ENCODE measurements around the gene HID1.

The HID1 gene

DNA sequence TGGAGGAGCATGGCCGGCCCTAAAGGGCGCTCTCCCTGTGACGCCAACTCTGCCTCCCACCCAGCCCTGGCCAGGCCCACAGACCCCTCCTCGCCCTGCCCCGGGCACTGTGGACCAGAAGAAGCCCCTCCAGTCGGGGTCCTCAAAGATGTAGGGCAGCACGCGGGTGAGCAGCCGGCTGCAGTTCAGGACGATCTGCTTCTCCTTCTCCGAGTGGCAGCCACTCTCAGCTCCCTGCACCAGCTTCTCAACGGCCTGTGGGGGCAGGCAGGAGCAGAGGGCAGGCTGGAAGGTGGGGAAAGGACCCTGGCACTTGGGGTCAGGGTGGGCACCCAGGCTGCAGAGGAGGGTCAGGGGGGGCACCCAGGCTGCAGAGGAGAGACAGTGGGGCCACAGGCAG, 8.9 kb downstream of the HID1 start:
- TF ChIP-seq PPARA (CRISPR knock-in tag; IDR thresholded peaks at IDR 0.05; ENCODE audit: borderline replicate concordance), result no peak
- TF ChIP-seq, protein P1, sequence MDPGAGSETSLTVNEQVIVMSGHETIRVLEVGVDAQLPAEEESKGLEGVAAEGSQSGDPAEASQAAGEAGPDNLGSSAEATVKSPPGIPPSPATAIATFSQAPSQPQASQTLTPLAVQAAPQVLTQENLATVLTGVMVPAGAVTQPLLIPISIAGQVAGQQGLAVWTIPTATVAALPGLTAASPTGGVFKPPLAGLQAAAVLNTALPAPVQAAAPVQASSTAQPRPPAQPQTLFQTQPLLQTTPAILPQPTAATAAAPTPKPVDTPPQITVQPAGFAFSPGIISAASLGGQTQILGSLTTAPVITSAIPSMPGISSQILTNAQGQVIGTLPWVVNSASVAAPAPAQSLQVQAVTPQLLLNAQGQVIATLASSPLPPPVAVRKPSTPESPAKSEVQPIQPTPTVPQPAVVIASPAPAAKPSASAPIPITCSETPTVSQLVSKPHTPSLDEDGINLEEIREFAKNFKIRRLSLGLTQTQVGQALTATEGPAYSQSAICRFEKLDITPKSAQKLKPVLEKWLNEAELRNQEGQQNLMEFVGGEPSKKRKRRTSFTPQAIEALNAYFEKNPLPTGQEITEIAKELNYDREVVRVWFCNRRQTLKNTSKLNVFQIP (CRISPR knock-in tag; IDR thresholded peaks at IDR 0.05; ENCODE audit: borderline replicate concordance, low read depth), result no peak
- TF ChIP-seq, protein P2, sequence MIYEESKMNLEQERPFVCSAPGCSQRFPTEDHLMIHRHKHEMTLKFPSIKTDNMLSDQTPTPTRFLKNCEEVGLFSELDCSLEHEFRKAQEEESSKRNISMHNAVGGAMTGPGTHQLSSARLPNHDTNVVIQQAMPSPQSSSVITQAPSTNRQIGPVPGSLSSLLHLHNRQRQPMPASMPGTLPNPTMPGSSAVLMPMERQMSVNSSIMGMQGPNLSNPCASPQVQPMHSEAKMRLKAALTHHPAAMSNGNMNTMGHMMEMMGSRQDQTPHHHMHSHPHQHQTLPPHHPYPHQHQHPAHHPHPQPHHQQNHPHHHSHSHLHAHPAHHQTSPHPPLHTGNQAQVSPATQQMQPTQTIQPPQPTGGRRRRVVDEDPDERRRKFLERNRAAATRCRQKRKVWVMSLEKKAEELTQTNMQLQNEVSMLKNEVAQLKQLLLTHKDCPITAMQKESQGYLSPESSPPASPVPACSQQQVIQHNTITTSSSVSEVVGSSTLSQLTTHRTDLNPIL (CRISPR knock-in tag; IDR thresholded peaks at IDR 0.05; ENCODE audit: low read depth), result no peak
- TF ChIP-seq SNAI2 (CRISPR knock-in tag; IDR thresholded peaks at IDR 0.05), result no peak
- TF ChIP-seq TOX (CRISPR knock-in tag; IDR thresholded peaks at IDR 0.05; ENCODE audit: borderline replicate concordance), result no peak
- no peak for TF ChIP-seq CSDC2 (CRISPR knock-in tag; IDR thresholded peaks at IDR 0.05)
- TF ChIP-seq ZFP30 (CRISPR knock-in tag; IDR thresholded peaks at IDR 0.05), result no peak
- TF ChIP-seq ARNTL (CRISPR knock-in tag; IDR thresholded peaks at IDR 0.05; ENCODE audit: borderline replicate concordance, low read depth), result no peak
- no peak for TF ChIP-seq TCF4 (CRISPR knock-in tag; IDR thresholded peaks at IDR 0.05; ENCODE audit: borderline replicate concordance)
- no peak for TF ChIP-seq RARB (CRISPR knock-in tag; IDR thresholded peaks at IDR 0.05)
- TF ChIP-seq GLIS3 (CRISPR knock-in tag; IDR thresholded peaks at IDR 0.05), result no peak
- no peak for TF ChIP-seq OSR1 (CRISPR knock-in tag; IDR thresholded peaks at IDR 0.05)
- TF ChIP-seq ZNF8 (CRISPR knock-in tag; IDR thresholded peaks at IDR 0.05), result no peak
- TF ChIP-seq, protein P3, sequence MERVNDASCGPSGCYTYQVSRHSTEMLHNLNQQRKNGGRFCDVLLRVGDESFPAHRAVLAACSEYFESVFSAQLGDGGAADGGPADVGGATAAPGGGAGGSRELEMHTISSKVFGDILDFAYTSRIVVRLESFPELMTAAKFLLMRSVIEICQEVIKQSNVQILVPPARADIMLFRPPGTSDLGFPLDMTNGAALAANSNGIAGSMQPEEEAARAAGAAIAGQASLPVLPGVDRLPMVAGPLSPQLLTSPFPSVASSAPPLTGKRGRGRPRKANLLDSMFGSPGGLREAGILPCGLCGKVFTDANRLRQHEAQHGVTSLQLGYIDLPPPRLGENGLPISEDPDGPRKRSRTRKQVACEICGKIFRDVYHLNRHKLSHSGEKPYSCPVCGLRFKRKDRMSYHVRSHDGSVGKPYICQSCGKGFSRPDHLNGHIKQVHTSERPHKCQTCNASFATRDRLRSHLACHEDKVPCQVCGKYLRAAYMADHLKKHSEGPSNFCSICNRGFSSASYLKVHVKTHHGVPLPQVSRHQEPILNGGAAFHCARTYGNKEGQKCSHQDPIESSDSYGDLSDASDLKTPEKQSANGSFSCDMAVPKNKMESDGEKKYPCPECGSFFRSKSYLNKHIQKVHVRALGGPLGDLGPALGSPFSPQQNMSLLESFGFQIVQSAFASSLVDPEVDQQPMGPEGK (CRISPR knock-in tag; IDR thresholded peaks at IDR 0.05; ENCODE audit: borderline replicate concordance), result no peak
- no peak for TF ChIP-seq ZFP3 (CRISPR knock-in tag; IDR thresholded peaks at IDR 0.05)
- ATAC-seq, result no peak

DNA sequence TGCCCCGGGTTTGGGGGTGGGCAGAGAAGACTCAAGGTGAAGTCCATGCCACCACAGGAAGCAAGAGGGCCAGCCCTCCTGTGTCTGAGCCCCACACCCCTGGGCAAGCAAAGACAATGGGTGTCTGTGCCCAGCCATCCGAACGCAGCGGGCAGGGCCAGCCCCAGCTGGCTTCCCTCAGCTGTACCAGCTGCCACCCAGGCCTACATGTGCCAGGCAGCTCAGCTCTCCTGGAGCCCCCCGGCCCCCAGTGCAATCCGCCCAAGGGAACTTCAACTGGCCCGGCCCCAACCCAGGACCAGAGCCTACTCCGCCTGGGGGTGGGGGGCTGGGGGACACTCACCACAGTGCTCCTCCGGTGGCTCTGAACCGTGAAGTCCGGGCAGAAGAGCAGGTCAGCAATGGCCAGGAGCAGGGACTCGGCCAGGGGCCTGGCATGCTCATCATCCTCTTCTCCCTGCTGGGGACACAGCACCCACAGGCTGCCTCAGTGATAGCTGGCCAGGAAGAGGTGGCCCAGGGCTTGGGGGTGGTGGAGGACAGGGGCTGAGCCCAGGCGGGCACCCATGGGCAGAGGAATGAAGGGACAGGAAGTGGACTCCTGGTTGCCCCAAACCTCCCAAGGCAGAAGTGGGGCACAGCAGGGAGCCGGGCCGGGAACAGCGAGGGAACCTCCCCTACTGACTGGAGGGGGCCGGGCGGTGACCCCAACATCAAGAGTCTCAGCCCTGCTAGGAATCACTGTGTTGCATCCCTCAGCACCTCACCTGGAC, 9.8 kb downstream of the HID1 start:
- TF ChIP-seq OSR1 (CRISPR knock-in tag; IDR thresholded peaks at IDR 0.05), result no peak
- TF ChIP-seq, protein P2 (CRISPR knock-in tag; IDR thresholded peaks at IDR 0.05; ENCODE audit: low read depth), result no peak
- no peak for TF ChIP-seq ARNTL (CRISPR knock-in tag; IDR thresholded peaks at IDR 0.05; ENCODE audit: borderline replicate concordance, low read depth)
- TF ChIP-seq ZC3H10 (CRISPR knock-in tag; IDR thresholded peaks at IDR 0.05), result no peak
- ATAC-seq, result no peak

DNA sequence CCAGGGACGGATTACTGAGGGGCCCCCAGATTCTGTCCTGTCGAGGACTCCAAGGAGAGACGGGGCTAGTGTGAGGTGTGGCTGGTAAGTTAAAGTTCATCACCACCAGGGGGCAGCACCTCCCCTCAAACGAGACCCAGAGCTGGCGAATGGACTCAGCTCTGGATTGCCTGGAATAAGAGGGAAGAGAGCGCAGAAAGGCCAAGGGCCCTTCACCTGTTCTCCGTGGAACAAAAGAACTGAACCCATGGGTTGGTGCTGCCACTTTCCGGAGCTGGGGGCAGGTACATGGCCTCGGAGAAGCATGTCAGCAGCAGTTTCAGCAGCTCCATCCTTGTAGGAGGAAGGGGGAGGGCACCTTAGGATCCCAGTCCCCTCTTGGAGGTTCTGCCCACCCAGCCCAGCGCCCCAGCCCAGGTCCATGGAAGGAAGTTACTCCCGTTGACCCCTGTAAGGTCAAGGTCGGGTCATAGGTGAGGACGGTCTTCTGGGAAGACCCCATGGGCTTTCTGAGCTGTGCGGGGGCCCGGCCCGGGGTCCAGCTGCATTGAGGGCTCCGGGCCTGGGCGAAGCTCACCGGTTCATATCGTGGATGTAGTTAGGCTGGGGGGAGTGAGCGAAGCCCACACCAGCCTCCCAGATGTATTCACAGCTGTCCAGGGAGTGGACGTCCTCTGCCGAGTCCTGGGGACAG, 10.8 kb downstream of the HID1 start:
- peak; percentile 92 for ATAC-seq
- TF ChIP-seq SNAI2 (CRISPR knock-in tag; IDR thresholded peaks at IDR 0.05), result no peak
- TF ChIP-seq, protein P4, sequence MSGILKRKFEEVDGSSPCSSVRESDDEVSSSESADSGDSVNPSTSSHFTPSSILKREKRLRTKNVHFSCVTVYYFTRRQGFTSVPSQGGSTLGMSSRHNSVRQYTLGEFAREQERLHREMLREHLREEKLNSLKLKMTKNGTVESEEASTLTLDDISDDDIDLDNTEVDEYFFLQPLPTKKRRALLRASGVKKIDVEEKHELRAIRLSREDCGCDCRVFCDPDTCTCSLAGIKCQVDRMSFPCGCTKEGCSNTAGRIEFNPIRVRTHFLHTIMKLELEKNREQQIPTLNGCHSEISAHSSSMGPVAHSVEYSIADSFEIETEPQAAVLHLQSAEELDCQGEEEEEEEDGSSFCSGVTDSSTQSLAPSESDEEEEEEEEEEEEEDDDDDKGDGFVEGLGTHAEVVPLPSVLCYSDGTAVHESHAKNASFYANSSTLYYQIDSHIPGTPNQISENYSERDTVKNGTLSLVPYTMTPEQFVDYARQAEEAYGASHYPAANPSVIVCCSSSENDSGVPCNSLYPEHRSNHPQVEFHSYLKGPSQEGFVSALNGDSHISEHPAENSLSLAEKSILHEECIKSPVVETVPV (CRISPR knock-in tag; IDR thresholded peaks at IDR 0.05), result no peak
- TF ChIP-seq, protein P1 (CRISPR knock-in tag; IDR thresholded peaks at IDR 0.05; ENCODE audit: borderline replicate concordance, low read depth), result no peak
- no peak for TF ChIP-seq ESRRG (CRISPR knock-in tag; IDR thresholded peaks at IDR 0.05)
- no peak for TF ChIP-seq CSDC2 (CRISPR knock-in tag; IDR thresholded peaks at IDR 0.05)
- no peak for TF ChIP-seq TCF4 (CRISPR knock-in tag; IDR thresholded peaks at IDR 0.05; ENCODE audit: borderline replicate concordance)
- TF ChIP-seq ZC3H10 (CRISPR knock-in tag; IDR thresholded peaks at IDR 0.05), result no peak
- TF ChIP-seq, protein P5, sequence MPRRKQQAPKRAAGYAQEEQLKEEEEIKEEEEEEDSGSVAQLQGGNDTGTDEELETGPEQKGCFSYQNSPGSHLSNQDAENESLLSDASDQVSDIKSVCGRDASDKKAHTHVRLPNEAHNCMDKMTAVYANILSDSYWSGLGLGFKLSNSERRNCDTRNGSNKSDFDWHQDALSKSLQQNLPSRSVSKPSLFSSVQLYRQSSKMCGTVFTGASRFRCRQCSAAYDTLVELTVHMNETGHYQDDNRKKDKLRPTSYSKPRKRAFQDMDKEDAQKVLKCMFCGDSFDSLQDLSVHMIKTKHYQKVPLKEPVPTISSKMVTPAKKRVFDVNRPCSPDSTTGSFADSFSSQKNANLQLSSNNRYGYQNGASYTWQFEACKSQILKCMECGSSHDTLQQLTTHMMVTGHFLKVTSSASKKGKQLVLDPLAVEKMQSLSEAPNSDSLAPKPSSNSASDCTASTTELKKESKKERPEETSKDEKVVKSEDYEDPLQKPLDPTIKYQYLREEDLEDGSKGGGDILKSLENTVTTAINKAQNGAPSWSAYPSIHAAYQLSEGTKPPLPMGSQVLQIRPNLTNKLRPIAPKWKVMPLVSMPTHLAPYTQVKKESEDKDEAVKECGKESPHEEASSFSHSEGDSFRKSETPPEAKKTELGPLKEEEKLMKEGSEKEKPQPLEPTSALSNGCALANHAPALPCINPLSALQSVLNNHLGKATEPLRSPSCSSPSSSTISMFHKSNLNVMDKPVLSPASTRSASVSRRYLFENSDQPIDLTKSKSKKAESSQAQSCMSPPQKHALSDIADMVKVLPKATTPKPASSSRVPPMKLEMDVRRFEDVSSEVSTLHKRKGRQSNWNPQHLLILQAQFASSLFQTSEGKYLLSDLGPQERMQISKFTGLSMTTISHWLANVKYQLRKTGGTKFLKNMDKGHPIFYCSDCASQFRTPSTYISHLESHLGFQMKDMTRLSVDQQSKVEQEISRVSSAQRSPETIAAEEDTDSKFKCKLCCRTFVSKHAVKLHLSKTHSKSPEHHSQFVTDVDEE (CRISPR knock-in tag; IDR thresholded peaks at IDR 0.05), result no peak
- TF ChIP-seq ZFP3 (CRISPR knock-in tag; IDR thresholded peaks at IDR 0.05), result no peak
- TF ChIP-seq ARNTL (CRISPR knock-in tag; IDR thresholded peaks at IDR 0.05; ENCODE audit: borderline replicate concordance, low read depth), result no peak
- TF ChIP-seq ZNF565 (CRISPR knock-in tag; conservative IDR thresholded peaks at IDR 0.05; ENCODE audit: low read depth), result no peak
- TF ChIP-seq, protein P3 (CRISPR knock-in tag; IDR thresholded peaks at IDR 0.05; ENCODE audit: borderline replicate concordance), result no peak

All from SK-N-SH treated with all-trans-retinoic acid at 6 μM for 48 hours (cell line).